Activated CD4-positive, alpha-beta T cell treated with anti-CD3 and anti-CD28 coated beads for 1 hour (primary cell): ENCODE measurements around the gene WTAP.
"Not testable (repeated sequence)": the region's sequence is repeated elsewhere in the genome, so short reads cannot be mapped to it uniquely, and the experiment has no call there.

ENCODE experiments used
- DNase-seq: peaks from one replicate; pipeline ENCODE4 v3.0.0-alpha.2; 2020

Gene WTAP

GRCh38 chr6:159726918-159727716 lies at the start of gene WTAP:
Gene WTAP, plus strand, starts transcription at chr6:159727506. Its CDS starts 8,760 bp downstream, at chr6:159736266.
- DNase-seq = peak; percentile 96

- DNase-seq = no peak
Observed at GRCh38 chr6:159677506-159678165, 49.7 kb upstream of the WTAP start.

GRCh38 chr6:159678574-159678973 lies 48.7 kb upstream of the WTAP start:
- no peak for DNase-seq

GRCh38 chr6:159679091-159680077 lies 47.9 kb upstream of the WTAP start:
- DNase-seq = no peak

- no peak for DNase-seq
Observed at GRCh38 chr6:159680104-159680503, 47.2 kb upstream of the WTAP start.

- no peak for DNase-seq
Observed at GRCh38 chr6:159681191-159681880, 46.0 kb upstream of the WTAP start.

GRCh38 chr6:159682295-159682694 lies 45.0 kb upstream of the WTAP start:
- DNase-seq = no peak

GRCh38 chr6:159682810-159683209 lies 44.5 kb upstream of the WTAP start:
- no peak for DNase-seq

- DNase-seq = no peak
Observed at GRCh38 chr6:159684013-159684304, 43.3 kb upstream of the WTAP start.

GRCh38 chr6:159686040-159686439 lies 41.3 kb upstream of the WTAP start:
- no peak for DNase-seq

GRCh38 chr6:159686703-159687102 lies 40.6 kb upstream of the WTAP start:
- no peak for DNase-seq

GRCh38 chr6:159687341-159687740 lies 40.0 kb upstream of the WTAP start:
- no peak for DNase-seq

GRCh38 chr6:159688266-159688905 lies 38.9 kb upstream of the WTAP start:
- DNase-seq = no peak

GRCh38 chr6:159689001-159689400 lies 38.3 kb upstream of the WTAP start:
- DNase-seq = no peak

- not testable (repeated sequence) for DNase-seq
Observed at GRCh38 chr6:159690135-159690534, 37.2 kb upstream of the WTAP start.

GRCh38 chr6:159691133-159691962 lies 36.0 kb upstream of the WTAP start:
- no peak for DNase-seq

GRCh38 chr6:159691963-159692287 lies 35.4 kb upstream of the WTAP start:
- DNase-seq = no peak

GRCh38 chr6:159692303-159693127 lies 34.8 kb upstream of the WTAP start:
- DNase-seq = peak; percentile 36

GRCh38 chr6:159693128-159693893 lies 34.0 kb upstream of the WTAP start, which contains the start of gene SOD2:
Gene SOD2, minus strand, starts transcription at chr6:159693241. Its CDS starts 74 bp downstream, at chr6:159693167.
- DNase-seq = peak; percentile 74
